HEK293 (cell line): Measurements from ENCODE around the gene SNN.
A peak's percentile ranks its signal among the peaks of the same experiment; 100 is the strongest.

Experiments used
- BCL11A ChIP-seq: fragments of 450-650 bp; formaldehyde crosslinking; IDR thresholded peaks from 2 replicates; pipeline ENCODE4 v1.5.1; 2016; ENCODE audit warnings: low read depth, missing biosample characterization, missing genetic modification characterization
- GLIS2 ChIP-seq: fragments of 450-650 bp; formaldehyde crosslinking; IDR thresholded peaks from 2 replicates; pipeline ENCODE4 v1.5.1; 2016; ENCODE audit warnings: missing biosample characterization, missing genetic modification characterization
- KLF1 ChIP-seq: fragments of 450-650 bp; formaldehyde crosslinking; IDR thresholded peaks from 2 replicates; pipeline ENCODE4 v1.5.1; 2016; ENCODE audit warnings: missing biosample characterization, missing genetic modification characterization
- KLF7 ChIP-seq: fragments of 450-650 bp; formaldehyde crosslinking; IDR thresholded peaks from 2 replicates; pipeline ENCODE4 v1.5.1; 2016; ENCODE audit warnings: missing biosample characterization, missing genetic modification characterization, borderline replicate concordance
- MEIS1 ChIP-seq: sonication (generic); formaldehyde crosslinking; IDR thresholded peaks from 2 replicates; pipeline ENCODE4 v1.8.1; 2022; ENCODE audit warnings: missing genetic modification reagents, mild to moderate bottlenecking, borderline replicate concordance
- MYNN ChIP-seq: fragments of 450-650 bp; formaldehyde crosslinking; IDR thresholded peaks from 2 replicates; pipeline ENCODE4 v1.5.1; 2016; ENCODE audit warnings: missing biosample characterization, missing genetic modification characterization, borderline replicate concordance
- OSR2 ChIP-seq: fragments of 450-650 bp; formaldehyde crosslinking; IDR thresholded peaks from 2 replicates; pipeline ENCODE4 v1.5.1; 2016; ENCODE audit warnings: missing biosample characterization, missing genetic modification characterization
- PRDM4 ChIP-seq: fragments of 450-650 bp; formaldehyde crosslinking; IDR thresholded peaks from 2 replicates; pipeline ENCODE4 v1.5.1; 2017; ENCODE audit warnings: missing biosample characterization, missing genetic modification characterization
- SALL2 ChIP-seq: fragments of 450-650 bp; formaldehyde crosslinking; IDR thresholded peaks from 2 replicates; pipeline ENCODE4 v1.5.0; 2017; ENCODE audit warnings: missing biosample characterization, mild to moderate bottlenecking, missing genetic modification characterization, borderline replicate concordance
- SP2 ChIP-seq: fragments of 450-650 bp; formaldehyde crosslinking; IDR thresholded peaks from 2 replicates; pipeline ENCODE4 v1.5.1; 2016; ENCODE audit warnings: missing biosample characterization, missing genetic modification characterization
- SP7 ChIP-seq: fragments of 450-650 bp; formaldehyde crosslinking; IDR thresholded peaks from 2 replicates; pipeline ENCODE4 v1.5.1; 2016; ENCODE audit warnings: missing biosample characterization, missing genetic modification characterization
- TRIM28 ChIP-seq: IDR thresholded peaks from 2 replicates; pipeline ENCODE4 v1.6.1; 2011; ENCODE audit warnings: low read length, control low read depth, borderline replicate concordance
- ZBTB1 ChIP-seq: fragments of 450-650 bp; formaldehyde crosslinking; IDR thresholded peaks from 2 replicates; pipeline ENCODE4 v1.5.1; 2016; ENCODE audit warnings: missing biosample characterization, missing genetic modification characterization
- ZNF112 ChIP-seq: fragments of 450-650 bp; formaldehyde crosslinking; IDR thresholded peaks from 2 replicates; pipeline ENCODE4 v1.5.0; 2017; ENCODE audit warnings: missing biosample characterization, missing genetic modification characterization
- ZNF140 ChIP-seq: fragments of 450-650 bp; formaldehyde crosslinking; IDR thresholded peaks from 2 replicates; pipeline ENCODE4 v1.5.1; 2016; ENCODE audit warnings: missing biosample characterization, missing genetic modification characterization
- ZNF223 ChIP-seq: fragments of 450-650 bp; formaldehyde crosslinking; IDR thresholded peaks from 2 replicates; pipeline ENCODE4 v1.5.1; 2016; ENCODE audit warnings: missing biosample characterization, missing genetic modification characterization
- ZNF335 ChIP-seq: fragments of 450-650 bp; formaldehyde crosslinking; conservative IDR thresholded peaks from 2 replicates; pipeline ENCODE4 v1.5.1; 2016; ENCODE audit warnings: missing biosample characterization, missing genetic modification characterization
- ZNF37A ChIP-seq: fragments of 450-650 bp; IDR thresholded peaks from 2 replicates; pipeline ENCODE4 v1.5.1; 2018; ENCODE audit warnings: missing biosample characterization, missing genetic modification characterization
- ZNF404 ChIP-seq: fragments of 450-650 bp; formaldehyde crosslinking; IDR thresholded peaks from 2 replicates; pipeline ENCODE4 v1.5.1; 2017; ENCODE audit warnings: missing biosample characterization, missing genetic modification characterization
- ZNF433 ChIP-seq: fragments of 450-650 bp; formaldehyde crosslinking; IDR thresholded peaks from 2 replicates; pipeline ENCODE4 v1.5.1; 2016; ENCODE audit warnings: missing biosample characterization, missing genetic modification characterization, low read depth
- ZNF513 ChIP-seq: fragments of 450-650 bp; IDR thresholded peaks from 2 replicates; pipeline ENCODE4 v1.5.1; 2018; ENCODE audit warnings: missing biosample characterization, missing genetic modification characterization
- ZNF518A ChIP-seq: fragments of 450-650 bp; formaldehyde crosslinking; conservative IDR thresholded peaks from 2 replicates; pipeline ENCODE4 v1.5.1; 2016; ENCODE audit warnings: low read depth, missing biosample characterization, missing genetic modification characterization
- ZNF530 ChIP-seq: fragments of 450-650 bp; formaldehyde crosslinking; IDR thresholded peaks from 2 replicates; pipeline ENCODE4 v1.5.1; 2016; ENCODE audit warnings: low read depth, missing biosample characterization, missing genetic modification characterization
- ZNF548 ChIP-seq: fragments of 450-650 bp; formaldehyde crosslinking; IDR thresholded peaks from 2 replicates; pipeline ENCODE4 v1.5.1; 2016; ENCODE audit warnings: missing biosample characterization, missing genetic modification characterization
- ZNF555 ChIP-seq: fragments of 450-650 bp; formaldehyde crosslinking; conservative IDR thresholded peaks from 2 replicates; pipeline ENCODE4 v1.5.1; 2017; ENCODE audit warnings: missing biosample characterization, mild to moderate bottlenecking, missing genetic modification characterization, inconsistent platforms
- ZNF585B ChIP-seq: fragments of 450-650 bp; formaldehyde crosslinking; IDR thresholded peaks from 2 replicates; pipeline ENCODE4 v1.5.1; 2016; ENCODE audit warnings: missing biosample characterization, missing genetic modification characterization
- ZNF621 ChIP-seq: fragments of 450-650 bp; formaldehyde crosslinking; IDR thresholded peaks from 2 replicates; pipeline ENCODE4 v1.5.1; 2017; ENCODE audit warnings: missing biosample characterization, missing genetic modification characterization
- ZNF76 ChIP-seq: fragments of 450-650 bp; formaldehyde crosslinking; IDR thresholded peaks from 2 replicates; pipeline ENCODE4; 2016; ENCODE audit warnings: low read depth, missing biosample characterization, missing genetic modification characterization, borderline replicate concordance
- ZSCAN4 ChIP-seq: fragments of 450-650 bp; formaldehyde crosslinking; IDR thresholded peaks from 2 replicates; pipeline ENCODE4 v1.5.1; 2017; ENCODE audit warnings: missing biosample characterization, missing genetic modification characterization

SNN gene

GRCh38 chr16:11639925-11640899, 28.0 kb upstream of the SNN start (continued):
- TF ChIP-seq TRIM28, result no peak; the same call in 1 of the 2 replicates
- no peak for TF ChIP-seq MYNN (tag by site-specific recombination)
- TF ChIP-seq GLIS2, result no peak; the same call in 1 of the 2 replicates
- no peak for TF ChIP-seq ZNF585B (tag by site-specific recombination)
- no peak for TF ChIP-seq MEIS1 (CRISPR knock-in tag)
- no peak for TF ChIP-seq BCL11A (tag by site-specific recombination)
- no peak for TF ChIP-seq ZNF555 (tag by site-specific recombination)
- TF ChIP-seq SP2 (tag by site-specific recombination), result peak; percentile 46
- TF ChIP-seq ZNF548 (tag by site-specific recombination), result no peak
- TF ChIP-seq ZNF404, result no peak
- TF ChIP-seq KLF1 (tag by site-specific recombination), result no peak
- no peak for TF ChIP-seq SALL2
- no peak for TF ChIP-seq ZNF433 (tag by site-specific recombination)
- no peak for TF ChIP-seq ZBTB1
- TF ChIP-seq ZNF530 (tag by site-specific recombination), result no peak
- TF ChIP-seq ZNF223 (tag by site-specific recombination), result no peak
- no peak for TF ChIP-seq ZNF621 (tag by site-specific recombination)
- no peak for TF ChIP-seq ZNF37A (tag by site-specific recombination)
- TF ChIP-seq ZNF513, result no peak
- peak; percentile 16; the same call in 1 of the 2 replicates for TF ChIP-seq ZNF76 (tag by site-specific recombination)
- no peak for TF ChIP-seq ZSCAN4 (tag by site-specific recombination)
- TF ChIP-seq ZNF335, result peak; percentile 95
- no peak for TF ChIP-seq KLF7 (tag by site-specific recombination)
- TF ChIP-seq OSR2 (tag by site-specific recombination), result no peak
- TF ChIP-seq SP7 (tag by site-specific recombination), result peak; percentile 89
- TF ChIP-seq ZNF140 (tag by site-specific recombination), result no peak
- TF ChIP-seq PRDM4 (tag by site-specific recombination), result no peak
- TF ChIP-seq ZNF112 (tag by site-specific recombination), result no peak
- TF ChIP-seq ZNF518A (tag by site-specific recombination), result no peak
